Measurements from ENCODE around the gene RFTN2.

- TF ChIP-seq CTCF (IDR thresholded peaks at IDR 0.05) = no peak
- TF ChIP-seq POLR2A (IDR thresholded peaks at IDR 0.05) = no peak
These were observed 42.5 kb upstream of the RFTN2 start for GRCh38 chr2:197717863-197718262.
